IMR-90 (cell line): ENCODE results near the gene CTIF.

Experiments used
- MAFK ChIP-seq: IDR thresholded peaks from 2 replicates; pipeline ENCODE4 v1.6.1; 2012; ENCODE audit warnings: low read depth, low read length, improper control_type of control experiment
- TF ChIP-seq, protein P1 (sequence below): conservative IDR thresholded peaks from 2 replicates; pipeline ENCODE4 v1.5.1; 2012; ENCODE audit warnings: mild to moderate bottlenecking, low read depth, low read length, improper control_type of control experiment

DNA sequence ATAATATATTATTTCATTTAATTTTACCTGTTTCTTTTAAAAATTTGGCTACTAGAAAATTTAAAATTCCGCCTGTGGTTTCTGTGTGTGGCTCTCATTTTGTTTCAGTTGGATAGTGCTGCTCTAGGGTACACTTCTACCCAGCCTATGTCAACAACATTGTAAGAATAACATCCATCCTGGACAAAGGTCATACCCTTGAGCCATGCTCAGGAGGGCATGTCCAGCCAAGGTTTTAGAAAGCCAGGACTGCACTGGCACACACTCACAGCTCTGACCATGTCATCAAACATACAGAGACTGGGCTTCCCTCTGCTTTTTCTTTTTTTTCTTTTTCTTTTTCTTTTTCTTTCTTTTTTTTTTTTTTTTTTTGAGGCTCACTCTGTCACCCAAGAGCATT lies 96.1 kb downstream of the CTIF start:
- TF ChIP-seq, protein P1, sequence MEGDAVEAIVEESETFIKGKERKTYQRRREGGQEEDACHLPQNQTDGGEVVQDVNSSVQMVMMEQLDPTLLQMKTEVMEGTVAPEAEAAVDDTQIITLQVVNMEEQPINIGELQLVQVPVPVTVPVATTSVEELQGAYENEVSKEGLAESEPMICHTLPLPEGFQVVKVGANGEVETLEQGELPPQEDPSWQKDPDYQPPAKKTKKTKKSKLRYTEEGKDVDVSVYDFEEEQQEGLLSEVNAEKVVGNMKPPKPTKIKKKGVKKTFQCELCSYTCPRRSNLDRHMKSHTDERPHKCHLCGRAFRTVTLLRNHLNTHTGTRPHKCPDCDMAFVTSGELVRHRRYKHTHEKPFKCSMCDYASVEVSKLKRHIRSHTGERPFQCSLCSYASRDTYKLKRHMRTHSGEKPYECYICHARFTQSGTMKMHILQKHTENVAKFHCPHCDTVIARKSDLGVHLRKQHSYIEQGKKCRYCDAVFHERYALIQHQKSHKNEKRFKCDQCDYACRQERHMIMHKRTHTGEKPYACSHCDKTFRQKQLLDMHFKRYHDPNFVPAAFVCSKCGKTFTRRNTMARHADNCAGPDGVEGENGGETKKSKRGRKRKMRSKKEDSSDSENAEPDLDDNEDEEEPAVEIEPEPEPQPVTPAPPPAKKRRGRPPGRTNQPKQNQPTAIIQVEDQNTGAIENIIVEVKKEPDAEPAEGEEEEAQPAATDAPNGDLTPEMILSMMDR = no peak
- TF ChIP-seq MAFK = no peak
